ENCODE results near the gene ACKR1. TPM values are rescaled to one million over a fixed set of nuclear protein-coding genes. Genes with fewer than 3 reads are reported as not detected.

Gene ACKR1
- polyA plus RNA-seq (2013): 0.04 TPM

GRCh38 chr1:159204161-159205141 is at the start of gene ACKR1:
Gene ACKR1 (plus strand): TSS chr1:159204875. CDS start chr1:159204960, 85 bp downstream.
- ChIA-PET CTCF (interaction anchor here (1.5 to 18.1 kb wide), 4 partner anchors 6 to 41 kb away, joined by 9 to 230 read pairs (median 198); partner anchors contain the start of gene ACKR1), POLR2A (interaction anchor here (0.7 kb wide), 1 partner anchor 120 kb away, joined by 3 read pairs; no protein-coding TSS in a partner anchor)
- peak; percentile 52 to 90 (median 83) for DNase-seq
- Histone ChIP-seq H3K9me3 (ENCODE audit: control extremely low read depth in 1 of 5, control insufficient read depth in 4 of 5, insufficient read depth in 2 of 5, low read depth in 1 of 5, low read length in 4 of 5) (no peaks in the 10 kb centered on the region), H3K27me3 (replicated peaks in 2 of 5; ENCODE audit: control insufficient read depth in 4 of 5, insufficient read depth in 5 of 5, low read length in 4 of 5) (peaks cover 3 to 19% (median 5%) of the 10 kb centered on the region in 5 experiments), H3K4me3 (ENCODE audit: control insufficient read depth in 1 of 7, extremely low read depth in 1 of 7, insufficient read depth in 4 of 7, low read depth in 2 of 7, low read length in 6 of 7) (no peak within 1 kb of the TSS), H3K27ac (ENCODE audit: insufficient read depth in 1 of 2, low read depth in 1 of 2, low read length in 2 of 2, poor library complexity in 1 of 2, severe bottlenecking in 2 of 2) (no peak within 1 kb of the TSS), H3K36me3 (ENCODE audit: control insufficient read depth in 4 of 4, insufficient read depth in 4 of 4, low read length in 3 of 4) (no peaks in the 10 kb centered on the region), H3K4me1 (ENCODE audit: control extremely low read depth in 1 of 4, control insufficient read depth in 4 of 4, insufficient read depth in 4 of 4, low read length in 3 of 4) (peaks cover 0 to 60% (median 39%) of the 10 kb centered on the region in 4 experiments)
- WGBS (ENCODE audit: insufficient coverage): 34% methylated on average over 12 of the region's 13 CpGs

GRCh38 chr1:159161001-159161718 is 43.5 kb upstream of the ACKR1 start:
- Histone ChIP-seq H3K4me3 (ENCODE audit: control insufficient read depth in 1 of 7, extremely low read depth in 1 of 7, insufficient read depth in 4 of 7, low read depth in 2 of 7, low read length in 6 of 7) (no peak overlapping the region), H3K27me3 (replicated peaks in 2 of 5; ENCODE audit: control insufficient read depth in 4 of 5, insufficient read depth in 5 of 5, low read length in 4 of 5) (peaks cover 0 to 10% (median 4%) of the 10 kb centered on the region in 5 experiments), H3K4me1 (ENCODE audit: control extremely low read depth in 1 of 4, control insufficient read depth in 4 of 4, insufficient read depth in 4 of 4, low read length in 3 of 4) (no peaks in the 10 kb centered on the region), H3K36me3 (ENCODE audit: control insufficient read depth in 4 of 4, insufficient read depth in 4 of 4, low read length in 3 of 4) (no peaks in the 10 kb centered on the region), H3K27ac (ENCODE audit: insufficient read depth in 1 of 2, low read depth in 1 of 2, low read length in 2 of 2, poor library complexity in 1 of 2, severe bottlenecking in 2 of 2) (no peak overlapping the region), H3K9me3 (ENCODE audit: control extremely low read depth in 1 of 5, control insufficient read depth in 4 of 5, insufficient read depth in 2 of 5, low read depth in 1 of 5, low read length in 4 of 5) (no peaks in the 10 kb centered on the region)
- DNase-seq: peak; percentile 75 to 84 (median 80)
- ChIA-PET CTCF (interaction anchor here (0.6 to 7.6 kb wide), 15 partner anchors 9 to 734 kb away, joined by 3 to 230 read pairs (median 4); partner anchors contain the start of genes ACKR1 and CADM3), POLR2A (interaction anchor here (0.5 kb wide), 1 partner anchor 385 kb away, joined by 4 read pairs; no protein-coding TSS in a partner anchor)
- 10% methylated on average over 4 of the region's 4 CpGs for WGBS (ENCODE audit: insufficient coverage)

DNA sequence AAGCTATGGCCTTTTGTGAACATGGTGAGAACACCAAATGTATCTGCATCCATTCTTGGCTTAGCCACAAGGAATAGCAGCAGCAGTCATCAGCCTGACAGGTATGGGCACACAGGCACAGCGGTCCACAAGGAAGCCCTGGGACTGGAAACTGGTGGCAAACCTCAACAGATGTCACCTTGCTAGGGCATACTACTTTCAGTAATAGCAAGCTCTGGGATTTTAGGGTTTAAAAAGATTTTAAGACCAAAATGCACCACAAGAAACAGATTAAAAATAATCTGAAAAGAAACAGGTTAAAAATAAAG is 43.0 kb upstream of the ACKR1 start:
- Histone ChIP-seq H3K4me3 (ENCODE audit: control insufficient read depth in 1 of 7, extremely low read depth in 1 of 7, insufficient read depth in 4 of 7, low read depth in 2 of 7, low read length in 6 of 7) (no peak overlapping the region), H3K9me3 (ENCODE audit: control extremely low read depth in 1 of 5, control insufficient read depth in 4 of 5, insufficient read depth in 2 of 5, low read depth in 1 of 5, low read length in 4 of 5) (no peaks in the 10 kb centered on the region), H3K4me1 (ENCODE audit: control extremely low read depth in 1 of 4, control insufficient read depth in 4 of 4, insufficient read depth in 4 of 4, low read length in 3 of 4) (no peaks in the 10 kb centered on the region), H3K27ac (ENCODE audit: insufficient read depth in 1 of 2, low read depth in 1 of 2, low read length in 2 of 2, poor library complexity in 1 of 2, severe bottlenecking in 2 of 2) (no peak overlapping the region), H3K36me3 (ENCODE audit: control insufficient read depth in 4 of 4, insufficient read depth in 4 of 4, low read length in 3 of 4) (no peaks in the 10 kb centered on the region), H3K27me3 (replicated peaks in 2 of 5; ENCODE audit: control insufficient read depth in 4 of 5, insufficient read depth in 5 of 5, low read length in 4 of 5) (peaks cover 0 to 15% (median 4%) of the 10 kb centered on the region in 5 experiments)
- no peak for DNase-seq
- ChIA-PET POLR2A (no interaction called here), CTCF (interaction anchor here (0.9 to 7.6 kb wide), 13 partner anchors 8 to 733 kb away, joined by 3 to 230 read pairs (median 4); partner anchors contain the start of genes ACKR1 and CADM3)
- 100% methylated on average over 1 of the region's 1 CpG for WGBS (ENCODE audit: insufficient coverage)

DNA sequence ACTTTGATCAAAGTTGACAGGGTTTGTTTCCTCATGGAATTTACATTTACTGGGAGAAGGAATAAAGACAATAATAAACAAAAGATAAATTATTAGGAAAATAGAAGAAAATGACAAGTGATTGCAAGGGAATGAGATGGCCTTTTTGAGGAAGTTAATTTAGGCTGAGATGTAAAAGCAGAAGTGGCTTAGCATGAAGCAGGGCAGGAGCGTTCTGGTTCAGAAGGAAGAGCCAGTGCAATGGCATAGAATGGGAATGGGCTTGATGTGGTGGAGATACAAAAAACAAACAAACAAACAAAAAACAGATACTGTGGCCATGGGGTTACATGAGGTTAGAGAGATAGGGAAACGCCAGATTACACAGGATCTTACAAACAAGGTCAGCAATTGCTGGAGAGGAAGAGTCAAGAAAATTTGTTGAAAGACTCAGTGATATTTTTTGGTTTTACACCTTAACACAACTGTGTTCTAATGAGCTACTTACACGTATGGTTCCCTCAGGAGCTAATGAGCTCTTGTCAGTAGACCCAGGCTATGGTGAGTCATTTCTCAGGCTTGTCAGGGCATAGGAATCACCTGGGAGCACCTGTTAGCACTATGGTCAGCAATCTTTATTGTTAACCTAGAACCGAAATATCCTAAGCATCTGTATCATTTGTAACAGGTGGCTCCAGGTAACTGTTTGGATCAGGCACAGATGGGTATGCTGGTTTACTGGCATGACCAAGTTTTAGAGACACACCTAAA is 42.0 kb upstream of the ACKR1 start:
- Histone ChIP-seq H3K27ac (ENCODE audit: insufficient read depth in 1 of 2, low read depth in 1 of 2, low read length in 2 of 2, poor library complexity in 1 of 2, severe bottlenecking in 2 of 2) (no peak overlapping the region), H3K4me3 (ENCODE audit: control insufficient read depth in 1 of 7, extremely low read depth in 1 of 7, insufficient read depth in 4 of 7, low read depth in 2 of 7, low read length in 6 of 7) (no peak overlapping the region), H3K4me1 (ENCODE audit: control extremely low read depth in 1 of 4, control insufficient read depth in 4 of 4, insufficient read depth in 4 of 4, low read length in 3 of 4) (no peaks in the 10 kb centered on the region), H3K36me3 (ENCODE audit: control insufficient read depth in 4 of 4, insufficient read depth in 4 of 4, low read length in 3 of 4) (no peaks in the 10 kb centered on the region), H3K27me3 (replicated peaks in 2 of 5; ENCODE audit: control insufficient read depth in 4 of 5, insufficient read depth in 5 of 5, low read length in 4 of 5) (peaks cover 0 to 19% (median 7%) of the 10 kb centered on the region in 5 experiments), H3K9me3 (ENCODE audit: control extremely low read depth in 1 of 5, control insufficient read depth in 4 of 5, insufficient read depth in 2 of 5, low read depth in 1 of 5, low read length in 4 of 5) (no peaks in the 10 kb centered on the region)
- ChIA-PET CTCF (interaction anchor here (1.1 to 7.6 kb wide), 9 partner anchors 11 to 48 kb away, joined by 3 to 230 read pairs (median 14); partner anchors contain the start of gene ACKR1), POLR2A (no interaction called here)
- DNase-seq: peak; percentile 26 to 63 (median 59)
- 58% methylated on average over 3 of the region's 4 CpGs for WGBS (ENCODE audit: insufficient coverage)

- DNase-seq: no peak
- ChIA-PET CTCF (interaction anchor here (7.5 to 7.6 kb wide), 2 partner anchors 33 to 47 kb away, joined by 59 to 230 read pairs; partner anchors contain the start of gene ACKR1), POLR2A (no interaction called here)
- H3K27me3 ChIP-seq (replicated peaks in 2 of 5; ENCODE audit: control insufficient read depth in 4 of 5, insufficient read depth in 5 of 5, low read length in 4 of 5): peaks cover 6 to 26% (median 10%) of the 10 kb centered on the region in 5 experiments
- no peak overlapping the region for H3K4me3 ChIP-seq (ENCODE audit: control insufficient read depth in 1 of 7, extremely low read depth in 1 of 7, insufficient read depth in 4 of 7, low read depth in 2 of 7, low read length in 6 of 7)
- H3K36me3 ChIP-seq (ENCODE audit: control insufficient read depth in 4 of 4, insufficient read depth in 4 of 4, low read length in 3 of 4): no peaks in the 10 kb centered on the region
- H3K4me1 ChIP-seq (ENCODE audit: control extremely low read depth in 1 of 4, control insufficient read depth in 4 of 4, insufficient read depth in 4 of 4, low read length in 3 of 4): no peaks in the 10 kb centered on the region
- H3K9me3 ChIP-seq (ENCODE audit: control extremely low read depth in 1 of 5, control insufficient read depth in 4 of 5, insufficient read depth in 2 of 5, low read depth in 1 of 5, low read length in 4 of 5): no peaks in the 10 kb centered on the region
- WGBS (ENCODE audit: insufficient coverage): 87% methylated on average over 7 of the region's 9 CpGs
- H3K27ac ChIP-seq (ENCODE audit: insufficient read depth in 1 of 2, low read depth in 1 of 2, low read length in 2 of 2, poor library complexity in 1 of 2, severe bottlenecking in 2 of 2): no peak overlapping the region
Measured at GRCh38 chr1:159163614-159164228, 41.0 kb upstream of the ACKR1 start.

DNA sequence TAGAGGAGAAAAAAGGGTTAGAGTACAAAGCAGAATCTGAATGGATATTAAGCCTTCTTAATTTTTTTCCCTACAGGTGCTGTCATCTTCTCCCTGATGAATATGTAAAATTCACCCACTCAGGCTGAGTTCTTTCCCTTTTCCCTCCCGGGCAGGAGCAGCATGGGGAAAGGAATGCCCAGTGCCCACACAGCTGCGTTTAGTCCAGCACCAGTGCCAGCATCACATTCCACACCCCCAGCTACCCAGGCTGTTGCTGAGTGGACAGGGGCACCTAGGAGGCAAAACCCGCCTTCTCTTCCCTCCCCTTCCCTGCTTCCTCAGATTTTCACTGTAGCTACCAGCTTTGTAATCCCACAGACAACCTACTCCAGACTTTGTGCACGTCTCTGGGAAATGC is 36.6 kb upstream of the ACKR1 start:
- DNase-seq: no peak
- Histone ChIP-seq H3K36me3 (ENCODE audit: control insufficient read depth in 4 of 4, insufficient read depth in 4 of 4, low read length in 3 of 4) (no peaks in the 10 kb centered on the region), H3K4me3 (ENCODE audit: control insufficient read depth in 1 of 7, extremely low read depth in 1 of 7, insufficient read depth in 4 of 7, low read depth in 2 of 7, low read length in 6 of 7) (no peak overlapping the region), H3K27ac (ENCODE audit: insufficient read depth in 1 of 2, low read depth in 1 of 2, low read length in 2 of 2, poor library complexity in 1 of 2, severe bottlenecking in 2 of 2) (no peak overlapping the region), H3K4me1 (ENCODE audit: control extremely low read depth in 1 of 4, control insufficient read depth in 4 of 4, insufficient read depth in 4 of 4, low read length in 3 of 4) (peaks cover 0 to 13% (median 6%) of the 10 kb centered on the region in 4 experiments), H3K27me3 (replicated peaks in 2 of 5; ENCODE audit: control insufficient read depth in 4 of 5, insufficient read depth in 5 of 5, low read length in 4 of 5) (peaks cover 8 to 68% (median 22%) of the 10 kb centered on the region in 5 experiments), H3K9me3 (ENCODE audit: control extremely low read depth in 1 of 5, control insufficient read depth in 4 of 5, insufficient read depth in 2 of 5, low read depth in 1 of 5, low read length in 4 of 5) (no peaks in the 10 kb centered on the region)
- CTCF ChIA-PET: interaction anchor here (1.1 to 1.5 kb wide), 3 partner anchors 16 to 46 kb away, joined by 3 read pairs; no protein-coding TSS in a partner anchor
- 87% methylated on average over 3 of the region's 4 CpGs for whole genome bisulfite sequencing (ENCODE audit: insufficient coverage)
- POLR2A ChIA-PET: no interaction called here
